SK-N-SH (cell line): Measurements from ENCODE around the gene CA9. TPM values are rescaled to one million over a fixed set of nuclear protein-coding genes. Genes with fewer than 3 reads are reported as not detected.
A peak's percentile ranks its signal among the peaks of the same experiment; 100 is the strongest.

Source experiments
- CTCF ChIA-PET: fragments of 300-600, 350-600 bp; formaldehyde crosslinking; extraction: SDS; loops from one replicate; lab custom pipeline; 2021; lab: Yijun Ruan, JAX
- POLR2A ChIA-PET: fragments of 350-600 bp; sonication (Branson Sonifier 250); formaldehyde crosslinking; extraction: SDS; loops from one replicate; lab custom pipeline; 2020; ENCODE audit warnings: antibody characterized with exemption, inconsistent platforms; lab: Yijun Ruan, JAX
- DNase-seq: peaks from one replicate; pipeline ENCODE4 v3.0.0; 2012
- H2AFZ ChIP-seq: fragments of 200-600 bp; sonication (generic); 2 replicates; pipeline ENCODE4 v1.8.1; 2016; ENCODE audit warnings: antibody characterized with exemption, mild to moderate bottlenecking, low read depth
- H3F3A ChIP-seq: fragments of 200-600 bp; sonication (generic); replicated peaks from 2 replicates; pipeline ENCODE3; 2016; ENCODE audit warnings: antibody characterized with exemption, mild to moderate bottlenecking; ENCODE audit not compliant: insufficient read depth
- H3K27ac ChIP-seq, 2 experiments: fragments of 200-500 bp in 1 of 2; fragments of 200-600 bp in 1 of 2; sonication (Bioruptor generic) in 1 of 2; sonication (generic), shearing (Covaris generic) in 1 of 2; 2 replicates each; pipeline versions ENCODE4 v1.5.1 to v1.6.1; 2014 to 2016; ENCODE audit warnings: low read depth in 2 of 2, inconsistent platforms in 1 of 2, low read length in 1 of 2, mild to moderate bottlenecking in 1 of 2, mixed read lengths in 1 of 2
- H3K27me3 ChIP-seq: fragments of 200-600 bp; sonication (generic), shearing (Covaris generic); 2 replicates; pipeline ENCODE4 v1.6.1; 2016; ENCODE audit warnings: mixed run types; ENCODE audit not compliant: insufficient read depth
- H3K36me3 ChIP-seq, 2 experiments: fragments of 200-500 bp in 1 of 2; fragments of 200-600 bp in 1 of 2; sonication (Bioruptor generic) in 1 of 2; sonication (generic) in 1 of 2; replicated peaks in 1 of 2; 2 replicates each; pipeline versions ENCODE3 to v1.5.1; 2014 to 2016; ENCODE audit warnings: low read length in 1 of 2, mild to moderate bottlenecking in 1 of 2; ENCODE audit not compliant: insufficient read depth in 2 of 2, control insufficient read depth in 1 of 2
- H3K4me1 ChIP-seq, 2 experiments: fragments of 200-500 bp in 1 of 2; fragments of 200-600 bp in 1 of 2; sonication (Bioruptor generic) in 1 of 2; sonication (generic), shearing (Covaris generic) in 1 of 2; 2 replicates each; pipeline versions ENCODE4 v1.5.1 to v1.6.1; 2014 to 2016; ENCODE audit warnings: low read depth in 1 of 2, low read length in 1 of 2, mixed run types in 1 of 2; ENCODE audit not compliant: insufficient read depth in 2 of 2, control insufficient read depth in 1 of 2
- H3K4me2 ChIP-seq: fragments of 200-600 bp; sonication (generic), shearing (Covaris generic); 2 replicates; pipeline ENCODE4 v1.6.1; 2017; ENCODE audit warnings: mixed run types
- H3K4me3 ChIP-seq, 2 experiments: fragments of 200-500 bp in 1 of 2; fragments of 200-600 bp in 1 of 2; sonication (Bioruptor generic) in 1 of 2; sonication (generic), shearing (Covaris generic) in 1 of 2; 2 replicates each; pipeline versions ENCODE4 v1.5.1 to v1.8.1; 2014 to 2016; ENCODE audit warnings: low read depth in 2 of 2, inconsistent platforms in 1 of 2, low read length in 1 of 2, mild to moderate bottlenecking in 1 of 2, mixed read lengths in 1 of 2, moderate library complexity in 1 of 2
- H3K79me2 ChIP-seq: fragments of 200-600 bp; sonication (generic); 2 replicates; pipeline ENCODE4 v1.8.1; 2017; ENCODE audit warnings: mild to moderate bottlenecking; ENCODE audit not compliant: insufficient read depth
- H3K9ac ChIP-seq: fragments of 200-600 bp; sonication (generic); 2 replicates; pipeline ENCODE4 v1.6.1; 2017; ENCODE audit warnings: mixed run types
- H3K9me2 ChIP-seq: fragments of 200-600 bp; sonication (generic); 2 replicates; pipeline ENCODE4 v1.6.1; 2017; ENCODE audit warnings: mixed run types
- H3K9me3 ChIP-seq: fragments of 200-600 bp; sonication (generic); 2 replicates; pipeline ENCODE4 v1.6.1; 2017; ENCODE audit warnings: mixed run types, mild to moderate bottlenecking, moderate library complexity
- H4K20me1 ChIP-seq: fragments of 200-600 bp; sonication (generic); 2 replicates; pipeline ENCODE4 v1.6.1; 2017; ENCODE audit warnings: mild to moderate bottlenecking, mixed run types; ENCODE audit not compliant: insufficient read depth
- CHD2 ChIP-seq: fragments of 150-350 bp; IDR thresholded peaks from 2 replicates; pipeline ENCODE4 v1.6.1; 2018; ENCODE audit warnings: low read length; ENCODE audit not compliant: partially characterized antibody
- ELF1 ChIP-seq: IDR thresholded peaks from 2 replicates; pipeline ENCODE4 v1.4.0; 2012
- FOSL2 ChIP-seq: IDR thresholded peaks from 2 replicates; pipeline ENCODE4 v1.4.0; 2012; ENCODE audit warnings: low read depth, mild to moderate bottlenecking, moderate library complexity, borderline replicate concordance
- FOXJ3 ChIP-seq: sonication (generic); formaldehyde crosslinking; IDR thresholded peaks from 2 replicates; pipeline ENCODE4 v1.5.1; 2020; ENCODE audit warnings: mild to moderate bottlenecking, missing genetic modification reagents
- FOXM1 ChIP-seq: IDR thresholded peaks from 2 replicates; pipeline ENCODE4 v1.4.0; 2012; ENCODE audit warnings: low read depth, mild to moderate bottlenecking
- GATA2 ChIP-seq: sonication (generic); formaldehyde crosslinking; IDR thresholded peaks from 2 replicates; pipeline ENCODE4 v1.5.0; 2020; ENCODE audit warnings: mild to moderate bottlenecking, missing genetic modification reagents
- JUND ChIP-seq: IDR thresholded peaks from 2 replicates; pipeline ENCODE4 v1.4.0; 2012
- MEF2A ChIP-seq: IDR thresholded peaks from 2 replicates; pipeline ENCODE4 v1.4.0; 2012; ENCODE audit warnings: low read depth, borderline replicate concordance
- POLR2AphosphoS5 ChIP-seq: IDR thresholded peaks from 2 replicates; pipeline ENCODE4 v1.6.1; 2012; ENCODE audit warnings: low read depth, low read length
- RCOR1 ChIP-seq: fragments of 150-350 bp; IDR thresholded peaks from 2 replicates; pipeline ENCODE4 v1.6.1; 2017; ENCODE audit warnings: antibody characterized with exemption, low read length
- TAF1 ChIP-seq: IDR thresholded peaks from 2 replicates; pipeline ENCODE4 v1.6.1; 2012; ENCODE audit warnings: low read depth, mild to moderate bottlenecking, low read length, moderate library complexity, borderline replicate concordance
- TCF12 ChIP-seq: IDR thresholded peaks from 2 replicates; pipeline ENCODE4 v1.4.0; 2012
- TEAD4 ChIP-seq: IDR thresholded peaks from 2 replicates; pipeline ENCODE4 v1.4.0; 2012; ENCODE audit warnings: mild to moderate bottlenecking, borderline replicate concordance; ENCODE audit not compliant: insufficient read depth
- WGBS: methylation state at CpG from one replicate; pipeline ENCODE4 v1.1.6; 2017; ENCODE audit warnings: low lambda C conversion rate; 5-methylcytosine and 5-hydroxymethylcytosine counted together
- polyA plus RNA-seq, 3 experiments: library from polyadenylated mRNA; depleted of rRNA; stranded (reverse); fragments of >200 nt; gene quantifications; 2 replicates each; pipeline ENCODE4 v1.2.3, GENCODE V29; 2012
- small RNA-seq, 7 experiments: library from RNA; depleted of rRNA; stranded (forward); fragments of <200 nt; gene quantifications; one replicate each; pipeline ENCODE3, GENCODE V24; 2012
- TF ChIP-seq, protein P1 (sequence below): IDR thresholded peaks from 2 replicates; pipeline ENCODE4 v1.4.0; 2012; ENCODE audit warnings: low read depth
- TF ChIP-seq, protein P2 (sequence below): IDR thresholded peaks from 2 replicates; pipeline ENCODE4 v1.4.0; 2012; ENCODE audit warnings: low read depth, borderline replicate concordance
- TF ChIP-seq, protein P3 (sequence below): fragments of 200-600 bp; sonication (generic); IDR thresholded peaks from 2 replicates; pipeline ENCODE4 v1.6.1; 2017; ENCODE audit warnings: antibody characterized with exemption, mild to moderate bottlenecking, moderate library complexity

The CA9 gene
- polyA plus RNA-seq, 1 of the 3 experiments (the other 2 are of a cell fraction) = 1.4 TPM

DNA sequence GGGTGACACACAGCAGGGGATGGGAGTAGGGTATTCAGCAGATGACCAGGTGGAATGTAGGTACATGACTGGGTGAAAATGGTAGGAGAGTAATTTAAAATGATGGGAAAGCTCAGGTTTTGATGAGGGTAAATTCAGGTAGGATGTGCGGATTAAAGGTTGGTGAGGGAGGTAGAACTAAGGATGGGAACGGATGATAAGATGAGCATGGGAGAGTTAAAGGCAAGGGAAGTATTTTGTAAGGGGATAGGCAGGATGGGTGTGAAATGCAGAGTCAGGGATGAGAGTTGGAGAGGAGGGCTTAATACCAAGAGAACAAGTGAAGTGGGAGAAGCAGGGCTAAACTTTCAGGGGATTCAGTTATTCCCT lies 56.7 kb downstream of the CA9 start:
- no peak overlapping the region for H2AFZ ChIP-seq
- peaks cover 90% of the 10 kb centered on the region for H3K79me2 ChIP-seq
- H4K20me1 ChIP-seq = peaks cover 18% of the 10 kb centered on the region
- peaks cover 38 to 43% of the 10 kb centered on the region in 2 experiments for H3K4me1 ChIP-seq
- no peaks in the 10 kb centered on the region for H3K9me2 ChIP-seq
- H3K9ac ChIP-seq = peak overlapping the region; percentile 94
- POLR2A ChIA-PET = interaction anchor here (1.6 to 3.1 kb wide), 2 partner anchors 18 to 55 kb away, joined by 6 to 28 read pairs; partner anchors contain the start of genes GBA2 and RGP1
- peaks cover 15 to 30% of the 10 kb centered on the region in 2 experiments for H3K36me3 ChIP-seq
- peaks cover 57% of the 10 kb centered on the region for H3F3A ChIP-seq
- no peaks in the 10 kb centered on the region for H3K9me3 ChIP-seq
- TF ChIP-seq, protein P1, sequence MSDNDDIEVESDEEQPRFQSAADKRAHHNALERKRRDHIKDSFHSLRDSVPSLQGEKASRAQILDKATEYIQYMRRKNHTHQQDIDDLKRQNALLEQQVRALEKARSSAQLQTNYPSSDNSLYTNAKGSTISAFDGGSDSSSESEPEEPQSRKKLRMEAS = no peak
- TF ChIP-seq ELF1 = no peak
- no peak for TF ChIP-seq GATA2 (CRISPR knock-in tag)
- TF ChIP-seq, protein P2, sequence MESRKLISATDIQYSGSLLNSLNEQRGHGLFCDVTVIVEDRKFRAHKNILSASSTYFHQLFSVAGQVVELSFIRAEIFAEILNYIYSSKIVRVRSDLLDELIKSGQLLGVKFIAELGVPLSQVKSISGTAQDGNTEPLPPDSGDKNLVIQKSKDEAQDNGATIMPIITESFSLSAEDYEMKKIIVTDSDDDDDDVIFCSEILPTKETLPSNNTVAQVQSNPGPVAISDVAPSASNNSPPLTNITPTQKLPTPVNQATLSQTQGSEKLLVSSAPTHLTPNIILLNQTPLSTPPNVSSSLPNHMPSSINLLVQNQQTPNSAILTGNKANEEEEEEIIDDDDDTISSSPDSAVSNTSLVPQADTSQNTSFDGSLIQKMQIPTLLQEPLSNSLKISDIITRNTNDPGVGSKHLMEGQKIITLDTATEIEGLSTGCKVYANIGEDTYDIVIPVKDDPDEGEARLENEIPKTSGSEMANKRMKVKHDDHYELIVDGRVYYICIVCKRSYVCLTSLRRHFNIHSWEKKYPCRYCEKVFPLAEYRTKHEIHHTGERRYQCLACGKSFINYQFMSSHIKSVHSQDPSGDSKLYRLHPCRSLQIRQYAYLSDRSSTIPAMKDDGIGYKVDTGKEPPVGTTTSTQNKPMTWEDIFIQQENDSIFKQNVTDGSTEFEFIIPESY = no peak
- TF ChIP-seq TEAD4 = no peak
- TF ChIP-seq CHD2 = no peak
- no peak for TF ChIP-seq TAF1
- TF ChIP-seq POLR2AphosphoS5 = no peak
- TF ChIP-seq FOSL2 = no peak
- TF ChIP-seq, protein P3, sequence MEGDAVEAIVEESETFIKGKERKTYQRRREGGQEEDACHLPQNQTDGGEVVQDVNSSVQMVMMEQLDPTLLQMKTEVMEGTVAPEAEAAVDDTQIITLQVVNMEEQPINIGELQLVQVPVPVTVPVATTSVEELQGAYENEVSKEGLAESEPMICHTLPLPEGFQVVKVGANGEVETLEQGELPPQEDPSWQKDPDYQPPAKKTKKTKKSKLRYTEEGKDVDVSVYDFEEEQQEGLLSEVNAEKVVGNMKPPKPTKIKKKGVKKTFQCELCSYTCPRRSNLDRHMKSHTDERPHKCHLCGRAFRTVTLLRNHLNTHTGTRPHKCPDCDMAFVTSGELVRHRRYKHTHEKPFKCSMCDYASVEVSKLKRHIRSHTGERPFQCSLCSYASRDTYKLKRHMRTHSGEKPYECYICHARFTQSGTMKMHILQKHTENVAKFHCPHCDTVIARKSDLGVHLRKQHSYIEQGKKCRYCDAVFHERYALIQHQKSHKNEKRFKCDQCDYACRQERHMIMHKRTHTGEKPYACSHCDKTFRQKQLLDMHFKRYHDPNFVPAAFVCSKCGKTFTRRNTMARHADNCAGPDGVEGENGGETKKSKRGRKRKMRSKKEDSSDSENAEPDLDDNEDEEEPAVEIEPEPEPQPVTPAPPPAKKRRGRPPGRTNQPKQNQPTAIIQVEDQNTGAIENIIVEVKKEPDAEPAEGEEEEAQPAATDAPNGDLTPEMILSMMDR = no peak
- no peak for TF ChIP-seq MEF2A
- no peak for TF ChIP-seq RCOR1
- TF ChIP-seq TCF12 = no peak
- no peak for TF ChIP-seq JUND
- TF ChIP-seq FOXJ3 (CRISPR knock-in tag) = no peak
- TF ChIP-seq FOXM1 = no peak
- H3K4me2 ChIP-seq = peak overlapping the region; percentile 91
- peak overlapping the region; percentile 88 to 94 for H3K27ac ChIP-seq
- no peaks in the 10 kb centered on the region for H3K27me3 ChIP-seq
- CTCF ChIA-PET = interaction anchor here (0.6 to 9.7 kb wide), 12 partner anchors 16 to 192 kb away, joined by 3 to 103 read pairs (median 5); partner anchors contain the start of genes ARHGEF39, CCDC107, RMRP and TESK1
- DNase-seq = no peak
- peak overlapping the region; percentile 89 to 96 for H3K4me3 ChIP-seq
- 93% methylated on average over 2 of the region's 2 CpGs for WGBS

Small RNAs within 50 kb of the gene (small RNA-seq; reads per million reads assigned to genes)
- gene RMRP (0 reads per million in 7 experiments), gene RN7SL22P (0 reads per million in 7 experiments)

Other genes with a start within 250 kb of the CA9 start
- gene RUSC2, start 183.8 kb upstream of the CA9 start, polyA plus RNA-seq (2012; rRNA removed) = 14.5 and 15.0 TPM in 2 replicates
- gene TESK1, start 68.7 kb upstream of the CA9 start, polyA plus RNA-seq (2012; rRNA removed) = 26.0 TPM in 2 replicates
- 2.5 and 2.7 TPM in 2 replicates for gene CD72, start 55.5 kb upstream of the CA9 start, polyA plus RNA-seq (2012; rRNA removed)
- not detected in 2 replicates for gene SIT1, start 23.0 kb upstream of the CA9 start, polyA plus RNA-seq (2012; rRNA removed)
- 64.9 and 157 TPM in 2 replicates for gene RMRP, start 15.9 kb upstream of the CA9 start, polyA plus RNA-seq (2012; rRNA removed)
- 20.9 and 22.0 TPM in 2 replicates for gene CCDC107, start 15.6 kb upstream of the CA9 start, polyA plus RNA-seq (2012; rRNA removed)
- 4.9 and 5.2 TPM in 2 replicates for gene ARHGEF39, start 8.7 kb upstream of the CA9 start, polyA plus RNA-seq (2012; rRNA removed)
- 589 and 620 TPM in 2 replicates for gene TPM2, start 16.0 kb downstream of the CA9 start, polyA plus RNA-seq (2012; rRNA removed)
- gene TLN1, start 58.3 kb downstream of the CA9 start, polyA plus RNA-seq (2012; rRNA removed) = 91.8 and 115 TPM in 2 replicates
- gene CREB3, start 58.7 kb downstream of the CA9 start, polyA plus RNA-seq (2012; rRNA removed) = 33.9 and 38.6 TPM in 2 replicates
- 71.5 and 98.2 TPM in 2 replicates for gene GBA2, start 75.3 kb downstream of the CA9 start, polyA plus RNA-seq (2012; rRNA removed)
- 16.1 and 18.6 TPM in 2 replicates for gene RGP1, start 75.4 kb downstream of the CA9 start, polyA plus RNA-seq (2012; rRNA removed)
- 1.2 TPM in 2 replicates for gene MSMP, start 80.3 kb downstream of the CA9 start, polyA plus RNA-seq (2012; rRNA removed)
- gene NPR2, start 117.7 kb downstream of the CA9 start, polyA plus RNA-seq (2012; rRNA removed) = 12.8 and 13.5 TPM in 2 replicates
- 1.5 and 2.8 TPM in 2 replicates for gene SPAG8, start 138.3 kb downstream of the CA9 start, polyA plus RNA-seq (2012; rRNA removed)
- 39.9 and 57.2 TPM in 2 replicates for gene HINT2, start 141.1 kb downstream of the CA9 start, polyA plus RNA-seq (2012; rRNA removed)
- gene FAM221B, start 154.8 kb downstream of the CA9 start, polyA plus RNA-seq (2012; rRNA removed) = not detected in 2 replicates
- gene TMEM8B, start 155.3 kb downstream of the CA9 start, polyA plus RNA-seq (2012; rRNA removed) = 5.3 and 5.8 TPM in 2 replicates
- gene OR13J1, start 196.5 kb downstream of the CA9 start, polyA plus RNA-seq (2012; rRNA removed) = not detected in 2 replicates
- gene HRCT1, start 232.3 kb downstream of the CA9 start, polyA plus RNA-seq (2012; rRNA removed) = 2.0 and 3.0 TPM in 2 replicates
- gene SPAAR, start 235.6 kb downstream of the CA9 start, polyA plus RNA-seq (2012; rRNA removed) = 0.11 and 0.13 TPM in 2 replicates